Occipital lobe (tissue), 2 donors: ENCODE measurements around the gene CPNE4. TPM values are rescaled to one million over a fixed set of nuclear protein-coding genes. Genes with fewer than 3 reads are reported as not detected.

Source experiments
- DNase-seq: peaks from one replicate; lab custom pipeline; 2025; lab: John Stamatoyannopoulos, UW
- total RNA-seq: library from RNA; depleted of rRNA; stranded (reverse); fragments of >200 nt; gene quantifications from one replicate; pipeline ENCODE4 v1.2.3, GENCODE V29; 2014

Gene CPNE4
- total RNA-seq, 1 donor from 2014 or later: 3.4 TPM

DNA sequence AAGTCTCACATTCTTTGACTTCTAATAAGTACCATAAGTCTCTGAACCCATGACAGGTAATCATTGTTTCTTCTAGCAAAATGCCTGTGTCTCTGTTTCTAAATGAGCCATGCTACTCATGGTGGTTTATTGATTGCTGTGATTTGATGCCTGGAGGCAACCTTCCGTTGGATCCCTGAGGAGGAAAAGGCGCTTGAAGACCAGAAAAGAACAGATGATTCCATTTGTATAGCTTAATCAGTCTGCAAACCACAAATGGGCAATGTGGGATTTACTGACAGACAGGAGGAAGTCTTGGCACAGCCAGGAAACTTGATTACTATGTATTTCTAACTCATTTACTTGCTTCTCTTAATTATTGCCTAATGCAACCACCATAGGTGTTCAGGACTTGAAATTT lies 428.9 kb downstream of the CPNE4 start:
- no peak for DNase-seq

GRCh38 chr3:131602011-131602779 lies 432.6 kb downstream of the CPNE4 start:
- DNase-seq: no peak

GRCh38 chr3:131597816-131598215 lies 437.0 kb downstream of the CPNE4 start:
- DNase-seq: no peak

GRCh38 chr3:131596884-131597283 lies 437.9 kb downstream of the CPNE4 start:
- DNase-seq: no peak

DNA sequence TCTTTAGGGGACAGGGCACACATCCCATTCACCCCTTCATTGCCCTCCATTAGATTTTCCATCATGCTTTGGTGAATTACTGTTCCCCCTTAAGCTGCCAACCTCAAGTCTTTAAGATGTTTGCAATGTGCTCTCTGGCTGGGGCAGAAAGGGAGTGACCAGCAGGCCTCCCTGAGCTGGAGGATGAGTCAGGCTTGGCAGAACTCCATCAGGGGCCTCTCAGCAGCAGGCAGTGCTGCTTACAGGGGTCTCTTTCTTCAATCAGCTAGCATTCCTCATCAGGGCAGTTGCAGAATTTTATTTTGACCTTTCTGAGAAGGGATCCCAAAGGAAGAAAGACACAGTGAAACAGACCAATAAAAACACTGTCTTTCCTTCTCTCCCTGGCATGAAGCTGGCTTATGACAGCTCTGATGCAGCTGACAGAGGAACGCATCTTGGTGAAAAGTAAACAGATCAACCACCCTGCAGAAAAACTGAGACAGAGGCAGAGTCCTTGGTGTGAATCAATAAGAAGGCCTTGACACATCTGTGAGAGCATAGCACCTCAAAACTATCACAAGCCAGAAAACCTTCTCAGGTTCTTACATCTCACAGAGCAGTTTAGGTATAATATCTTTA lies 443.3 kb downstream of the CPNE4 start:
- DNase-seq: no peak

- no peak for DNase-seq
Observed at GRCh38 chr3:131586277-131586676, 448.5 kb downstream of the CPNE4 start.

- no peak for DNase-seq
Observed at GRCh38 chr3:131582438-131582837, 452.4 kb downstream of the CPNE4 start.

GRCh38 chr3:131568460-131568859 lies 466.4 kb downstream of the CPNE4 start:
- no peak for DNase-seq

DNA sequence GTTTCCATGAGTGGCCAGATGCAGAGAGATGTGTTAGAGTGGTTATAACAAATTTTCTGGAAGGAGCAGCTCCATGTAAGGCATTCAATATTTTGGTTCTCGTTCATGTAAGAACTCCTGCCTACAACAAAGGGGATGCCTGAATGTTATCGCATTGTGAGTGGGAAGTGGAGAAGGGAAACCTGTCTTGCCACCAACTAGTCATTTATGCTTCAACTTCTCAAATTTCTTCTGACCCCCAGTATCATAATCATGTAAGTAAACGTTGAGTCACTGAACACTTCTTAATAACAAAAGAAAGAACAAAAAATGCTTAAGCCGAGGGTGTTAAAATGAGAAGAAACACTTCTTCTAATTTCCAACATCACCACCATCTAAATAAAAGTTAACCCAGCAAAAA lies 470.0 kb downstream of the CPNE4 start:
- DNase-seq: no peak

GRCh38 chr3:131561511-131561910 lies 473.3 kb downstream of the CPNE4 start:
- DNase-seq: no peak

DNA sequence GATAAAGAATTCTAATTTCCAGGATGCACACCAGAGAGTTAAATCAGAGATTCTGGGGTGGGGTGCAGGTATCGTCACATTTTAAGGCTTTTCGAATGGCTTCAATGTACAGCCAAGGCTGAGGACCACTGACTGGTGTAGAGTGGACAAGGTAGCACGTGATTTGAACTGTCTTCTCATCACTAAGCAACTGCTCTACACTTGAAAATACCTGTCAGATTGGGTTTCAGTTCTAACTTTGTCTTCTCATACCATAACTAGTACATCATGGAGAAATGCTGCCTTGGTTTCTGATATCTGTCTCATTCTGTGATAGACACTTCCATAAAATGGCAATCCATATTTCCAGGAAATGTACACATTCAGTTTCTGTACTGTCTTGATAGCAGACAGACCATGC lies 474.0 kb downstream of the CPNE4 start:
- no peak for DNase-seq

GRCh38 chr3:131555456-131555855 lies 479.4 kb downstream of the CPNE4 start:
- DNase-seq: no peak

DNA sequence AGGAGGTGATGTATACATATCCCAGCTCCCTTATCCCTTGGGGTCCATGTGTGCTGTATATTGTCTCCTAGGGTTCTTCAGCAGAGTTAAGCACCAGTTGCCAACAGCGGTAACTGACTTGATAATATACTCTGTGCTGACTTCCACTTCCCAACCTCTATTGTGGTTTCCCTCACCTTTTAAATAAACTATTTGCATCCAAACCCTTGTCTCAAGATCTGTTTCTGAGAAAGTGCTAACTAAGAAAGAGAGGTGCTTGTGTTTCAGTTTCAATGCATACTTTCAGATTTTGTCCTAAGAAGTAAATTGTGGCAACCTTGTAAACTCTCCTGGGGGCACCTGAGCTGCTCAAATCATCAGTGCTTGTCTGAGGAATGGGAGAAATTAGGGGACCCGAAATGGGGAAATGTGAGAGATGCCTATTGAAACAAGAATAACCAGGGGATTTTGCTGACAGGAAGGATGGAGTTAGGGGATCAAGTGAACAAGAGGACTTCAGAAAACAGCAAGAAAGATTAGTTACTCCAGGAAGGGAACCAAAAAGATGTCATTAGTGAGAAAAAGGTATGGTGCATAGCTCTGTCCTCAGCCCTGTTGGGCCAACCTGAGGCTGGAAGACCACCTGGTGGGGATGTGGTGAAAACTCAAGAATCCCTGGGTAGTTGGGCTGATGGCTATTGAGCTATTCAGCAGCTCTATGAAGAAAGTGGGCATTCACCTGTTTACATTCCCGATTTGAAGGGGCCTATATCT lies 481.1 kb downstream of the CPNE4 start:
- no peak for DNase-seq

- no peak for DNase-seq
Observed at GRCh38 chr3:131551761-131552160, 483.1 kb downstream of the CPNE4 start.

DNA sequence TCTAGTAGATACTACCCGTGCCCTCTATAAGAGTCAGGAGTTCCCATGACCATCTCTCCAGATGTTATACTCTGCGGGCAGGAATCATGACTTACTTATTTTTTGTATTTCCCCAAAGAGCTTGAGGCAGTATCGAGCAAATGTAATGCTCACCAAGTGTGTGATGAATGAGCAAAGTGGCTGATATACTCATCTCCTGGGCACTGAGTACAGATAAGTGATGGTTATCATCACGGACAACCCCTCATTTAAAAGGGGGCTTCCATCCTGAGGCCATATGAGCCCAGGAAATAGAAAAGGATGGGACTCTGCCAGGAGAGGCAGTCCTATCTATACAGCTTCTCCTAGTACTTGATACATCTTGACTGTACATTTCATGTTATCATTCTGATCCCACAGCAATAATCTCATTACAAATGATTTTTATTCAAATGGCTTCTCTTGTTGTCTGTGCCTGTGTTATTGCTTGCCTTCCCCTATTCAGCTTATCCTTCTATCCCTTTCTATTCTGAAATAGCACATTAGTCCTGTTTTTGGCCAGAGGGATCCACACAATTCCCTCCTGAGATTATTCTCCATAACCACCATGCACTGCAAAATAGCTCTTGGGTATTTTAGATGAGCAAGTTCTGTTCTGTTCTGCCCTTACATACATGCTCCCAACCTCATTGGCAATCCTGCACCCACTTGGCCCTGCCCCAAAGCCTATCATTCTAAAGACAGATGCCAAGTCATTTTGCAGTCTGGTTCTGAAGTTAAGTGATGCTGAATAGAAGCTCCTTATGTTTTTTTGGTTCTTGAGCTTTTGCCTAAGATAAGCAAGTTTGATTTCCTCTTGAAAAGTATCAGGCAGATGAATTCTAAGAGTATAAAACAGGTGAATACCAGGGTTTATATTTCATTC lies 484.0 kb downstream of the CPNE4 start:
- no peak for DNase-seq

GRCh38 chr3:131549340-131549739 lies 485.5 kb downstream of the CPNE4 start:
- no peak for DNase-seq

DNA sequence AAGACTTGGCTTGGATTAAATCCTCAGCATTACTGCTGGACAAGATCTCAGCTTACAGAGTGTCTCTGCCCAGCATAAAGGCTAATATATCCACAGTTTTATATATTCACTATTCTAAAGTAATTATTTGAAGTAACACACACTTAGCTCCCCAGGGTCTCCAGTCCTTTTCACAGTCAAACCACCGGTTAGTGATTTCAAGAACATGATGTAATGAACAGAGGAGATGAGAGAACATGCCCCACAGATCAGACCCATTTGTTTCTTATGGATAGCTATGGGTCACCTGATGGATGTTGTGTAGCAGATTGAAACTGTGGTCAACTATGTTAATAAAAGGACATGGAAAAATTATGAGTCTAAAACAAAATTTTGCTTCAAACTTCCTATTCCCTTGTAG lies 487.2 kb downstream of the CPNE4 start:
- DNase-seq: no peak

DNA sequence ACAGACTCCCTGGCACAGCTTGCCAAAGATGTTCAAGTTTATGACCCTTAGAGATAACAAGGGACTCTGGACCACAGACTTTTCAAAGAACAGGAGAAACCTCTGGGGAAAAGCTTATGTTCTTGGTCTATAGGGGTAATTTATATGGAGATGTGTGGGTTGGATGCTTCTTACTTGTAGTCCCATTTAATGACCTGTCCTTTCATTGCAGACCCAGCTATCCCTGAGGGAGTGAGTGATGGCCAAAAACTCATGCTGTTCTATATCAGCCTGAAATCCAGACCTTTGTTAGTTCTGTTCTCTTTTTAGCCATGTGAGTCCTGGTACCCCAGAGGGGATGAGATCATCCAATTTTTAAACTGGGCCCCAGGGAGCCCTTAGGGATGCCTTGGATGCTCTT lies 488.4 kb downstream of the CPNE4 start:
- DNase-seq: no peak

DNA sequence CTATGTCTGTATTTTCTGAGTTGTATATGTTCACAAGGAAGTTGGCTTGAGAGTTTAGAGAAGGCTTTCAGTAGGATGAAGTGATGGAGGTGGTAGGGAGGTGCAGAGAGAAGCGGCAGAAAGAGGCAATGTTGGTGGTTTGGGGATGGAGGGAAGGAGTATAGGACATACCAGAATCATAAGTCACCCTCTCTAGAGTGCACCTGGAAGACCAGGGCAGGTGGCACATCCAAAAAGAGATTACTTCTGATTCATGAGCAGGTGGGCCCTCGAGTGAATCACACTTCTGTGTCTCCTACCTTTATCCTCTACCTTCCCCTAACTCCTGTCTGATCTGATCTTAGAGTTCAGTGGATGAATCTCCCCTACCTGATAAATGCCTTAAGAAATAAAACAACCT lies 490.3 kb downstream of the CPNE4 start:
- no peak for DNase-seq

DNA sequence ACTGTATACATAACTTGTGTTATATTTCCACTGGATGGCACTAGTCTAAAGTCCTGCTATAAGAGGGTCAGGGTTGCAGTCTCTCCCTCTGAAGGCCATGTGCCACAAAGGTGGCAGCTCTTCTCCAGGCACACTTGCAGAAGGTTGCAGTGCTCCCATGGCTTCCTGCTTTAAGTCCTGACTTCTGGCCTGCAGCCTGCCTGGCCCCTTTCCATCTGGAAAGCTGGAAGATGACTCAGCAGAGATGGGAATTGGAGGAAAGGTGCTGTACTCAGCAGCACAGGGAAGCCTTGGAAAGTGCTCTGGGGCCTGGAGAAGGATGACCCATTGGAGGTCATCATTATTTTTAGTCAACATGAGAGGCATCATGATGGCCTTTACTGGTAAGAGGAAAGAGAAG lies 491.1 kb downstream of the CPNE4 start:
- DNase-seq: peak; percentile 29

GRCh38 chr3:131541288-131541687 lies 493.5 kb downstream of the CPNE4 start:
- no peak for DNase-seq

- no peak for DNase-seq
Observed at GRCh38 chr3:131540821-131541220, 494.0 kb downstream of the CPNE4 start.
